Neural cell (in vitro differentiated cells): ENCODE measurements around the gene FAXDC2. TPM values are rescaled to one million over a fixed set of nuclear protein-coding genes. Genes with fewer than 3 reads are reported as not detected.

ENCODE experiments used
- H2AFZ ChIP-seq: fragments of 200-600, 300-800 bp; sonication (generic), shearing (Covaris generic); 2 replicates; pipeline ENCODE4 v1.6.0; 2014; ENCODE audit warnings: low read depth, mild to moderate bottlenecking, antibody characterized with exemption, low read length, moderate library complexity
- H3F3A ChIP-seq: fragments of 200-600 bp; shearing (Covaris generic); 2 replicates; pipeline ENCODE4 v1.6.1; 2016; ENCODE audit warnings: mild to moderate bottlenecking, moderate library complexity, mixed read lengths, antibody characterized with exemption, low read length; ENCODE audit not compliant: insufficient read depth, poor library complexity, severe bottlenecking
- H3K27ac ChIP-seq: fragments of 200-600, 300-800 bp; sonication (generic), shearing (Covaris generic); 2 replicates; pipeline ENCODE4 v1.5.1; 2014; ENCODE audit warnings: mild to moderate bottlenecking, low read length, moderate library complexity
- H3K27me3 ChIP-seq: fragments of 300-800, 200-600 bp; sonication (generic), shearing (Covaris generic); 2 replicates; pipeline ENCODE4 v1.6.0; 2014; ENCODE audit warnings: mild to moderate bottlenecking, low read depth, low read length, moderate library complexity; ENCODE audit not compliant: insufficient read depth
- H3K36me3 ChIP-seq: fragments of 300-800, 200-600 bp; sonication (generic), shearing (Covaris generic); 2 replicates; pipeline ENCODE4 v1.5.1; 2014; ENCODE audit warnings: mild to moderate bottlenecking, antibody characterized with exemption, low read length, moderate library complexity; ENCODE audit not compliant: insufficient read depth
- H3K4me2 ChIP-seq: fragments of 300-800, 200-600 bp; sonication (generic), shearing (Covaris generic); 2 replicates; pipeline ENCODE4 v1.6.0; 2014; ENCODE audit warnings: mild to moderate bottlenecking, low read length
- H3K4me3 ChIP-seq: fragments of 300-800, 200-600 bp; sonication (generic), shearing (Covaris generic); 2 replicates; pipeline ENCODE4 v1.5.1; 2014; ENCODE audit warnings: mild to moderate bottlenecking, low read length, moderate library complexity
- H3K79me2 ChIP-seq: fragments of 200-600 bp; shearing (Covaris generic); replicated peaks from 2 replicates; pipeline ENCODE4 v1.6.0; 2014; ENCODE audit warnings: mild to moderate bottlenecking, low read length, moderate library complexity; ENCODE audit not compliant: insufficient read depth
- H3K9ac ChIP-seq: fragments of 300-800, 200-600 bp; sonication (generic), shearing (Covaris generic); 2 replicates; pipeline ENCODE4 v1.6.1; 2016; ENCODE audit warnings: mild to moderate bottlenecking, low read length, mixed read lengths
- H3K9me2 ChIP-seq: fragments of 200-600 bp; shearing (Covaris generic); 2 replicates; pipeline ENCODE4 v1.6.1; 2016; ENCODE audit warnings: mild to moderate bottlenecking, low read length, mixed read lengths; ENCODE audit not compliant: insufficient read depth
- H3K9me3 ChIP-seq: fragments of 200-600, 300-800 bp; sonication (generic), shearing (Covaris generic); 2 replicates; pipeline ENCODE4 v1.6.1; 2016; ENCODE audit warnings: mild to moderate bottlenecking, mixed run types, low read length, moderate library complexity, mixed read lengths
- H4K20me1 ChIP-seq: fragments of 200-600 bp; shearing (Covaris generic); 2 replicates; pipeline ENCODE4 v1.6.1; 2016; ENCODE audit warnings: mild to moderate bottlenecking, mixed run types; ENCODE audit not compliant: insufficient read depth
- EP300 ChIP-seq: fragments of 450-650 bp; conservative IDR thresholded peaks from 2 replicates; pipeline ENCODE4 v1.6.1; 2014; ENCODE audit warnings: antibody characterized with exemption, mild to moderate bottlenecking, moderate library complexity; ENCODE audit not compliant: poor library complexity, severe bottlenecking
- EZH2 ChIP-seq: fragments of 200-600, 300-800 bp; shearing (Covaris generic), sonication (generic); IDR thresholded peaks from 2 replicates; pipeline ENCODE4 v1.6.1; 2014; ENCODE audit warnings: antibody characterized with exemption, low read length, borderline replicate concordance, mild to moderate bottlenecking; ENCODE audit not compliant: insufficient read depth, poor library complexity, severe bottlenecking
- MXI1 ChIP-seq: fragments of 450-650 bp; conservative IDR thresholded peaks from 2 replicates; pipeline ENCODE4 v1.6.1; 2014; ENCODE audit warnings: antibody characterized with exemption, mild to moderate bottlenecking; ENCODE audit not compliant: poor library complexity, severe bottlenecking
- POLR2AphosphoS5 ChIP-seq: IDR thresholded peaks from 2 replicates; pipeline ENCODE4 v1.6.1; 2012
- RAD21 ChIP-seq: fragments of 450-650 bp; conservative IDR thresholded peaks from 2 replicates; pipeline ENCODE4 v1.6.1; 2014; ENCODE audit warnings: antibody characterized with exemption, mild to moderate bottlenecking, moderate library complexity
- SMC3 ChIP-seq: fragments of 450-650 bp; conservative IDR thresholded peaks from 2 replicates; pipeline ENCODE4 v1.6.1; 2014; ENCODE audit warnings: antibody characterized with exemption, mild to moderate bottlenecking, moderate library complexity; ENCODE audit not compliant: poor library complexity
- TAF1 ChIP-seq: IDR thresholded peaks from 2 replicates; pipeline ENCODE4 v1.6.1; 2012; ENCODE audit warnings: low read depth
- polyA plus RNA-seq: library from polyadenylated mRNA; depleted of rRNA; stranded (reverse); fragments of >200 nt; gene quantifications from 2 replicates; pipeline ENCODE4 v1.2.3, GENCODE V29; 2014
- TF ChIP-seq, protein P1 (sequence below): IDR thresholded peaks from 2 replicates; pipeline ENCODE4 v1.6.1; 2012; ENCODE audit warnings: borderline replicate concordance
- TF ChIP-seq, protein P2 (sequence below): fragments of 450-650 bp; IDR thresholded peaks from 2 replicates; pipeline ENCODE4 v1.5.1; 2014; ENCODE audit warnings: antibody characterized with exemption, mild to moderate bottlenecking, moderate library complexity; ENCODE audit not compliant: poor library complexity, severe bottlenecking

FAXDC2 gene
- polyA plus RNA-seq, 1 donor from 2014 or later, result 0.12 TPM

DNA sequence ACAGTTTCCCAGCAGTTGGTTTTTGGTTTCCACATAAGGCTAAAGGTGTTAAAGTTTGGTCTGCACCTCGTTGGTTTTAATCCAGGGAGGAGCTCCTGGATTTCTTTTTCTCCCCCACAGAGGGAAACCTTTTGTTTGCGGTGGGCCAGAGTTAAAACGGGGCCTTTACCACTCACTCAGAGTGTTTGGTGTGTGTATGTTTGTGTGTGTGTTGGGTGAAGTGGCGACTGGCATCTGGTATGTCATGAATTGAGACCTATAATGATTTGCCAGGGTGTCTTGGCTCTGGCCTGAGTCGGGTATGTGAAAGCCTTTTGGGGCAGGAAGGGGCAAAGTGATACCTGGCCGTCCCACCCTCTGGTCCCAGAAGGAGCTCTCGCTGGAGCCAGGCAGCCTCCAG lies 30.9 kb downstream of the FAXDC2 start:
- no peaks in the 10 kb centered on the region for H3F3A ChIP-seq
- H3K27me3 ChIP-seq, result no peaks in the 10 kb centered on the region
- H3K9ac ChIP-seq, result no peak overlapping the region
- H3K4me2 ChIP-seq, result no peak overlapping the region
- H3K79me2 ChIP-seq, result no peaks in the 10 kb centered on the region
- H3K27ac ChIP-seq, result no peak overlapping the region
- no peak for TF ChIP-seq MXI1
- TF ChIP-seq POLR2AphosphoS5, result no peak
- TF ChIP-seq, protein P1, sequence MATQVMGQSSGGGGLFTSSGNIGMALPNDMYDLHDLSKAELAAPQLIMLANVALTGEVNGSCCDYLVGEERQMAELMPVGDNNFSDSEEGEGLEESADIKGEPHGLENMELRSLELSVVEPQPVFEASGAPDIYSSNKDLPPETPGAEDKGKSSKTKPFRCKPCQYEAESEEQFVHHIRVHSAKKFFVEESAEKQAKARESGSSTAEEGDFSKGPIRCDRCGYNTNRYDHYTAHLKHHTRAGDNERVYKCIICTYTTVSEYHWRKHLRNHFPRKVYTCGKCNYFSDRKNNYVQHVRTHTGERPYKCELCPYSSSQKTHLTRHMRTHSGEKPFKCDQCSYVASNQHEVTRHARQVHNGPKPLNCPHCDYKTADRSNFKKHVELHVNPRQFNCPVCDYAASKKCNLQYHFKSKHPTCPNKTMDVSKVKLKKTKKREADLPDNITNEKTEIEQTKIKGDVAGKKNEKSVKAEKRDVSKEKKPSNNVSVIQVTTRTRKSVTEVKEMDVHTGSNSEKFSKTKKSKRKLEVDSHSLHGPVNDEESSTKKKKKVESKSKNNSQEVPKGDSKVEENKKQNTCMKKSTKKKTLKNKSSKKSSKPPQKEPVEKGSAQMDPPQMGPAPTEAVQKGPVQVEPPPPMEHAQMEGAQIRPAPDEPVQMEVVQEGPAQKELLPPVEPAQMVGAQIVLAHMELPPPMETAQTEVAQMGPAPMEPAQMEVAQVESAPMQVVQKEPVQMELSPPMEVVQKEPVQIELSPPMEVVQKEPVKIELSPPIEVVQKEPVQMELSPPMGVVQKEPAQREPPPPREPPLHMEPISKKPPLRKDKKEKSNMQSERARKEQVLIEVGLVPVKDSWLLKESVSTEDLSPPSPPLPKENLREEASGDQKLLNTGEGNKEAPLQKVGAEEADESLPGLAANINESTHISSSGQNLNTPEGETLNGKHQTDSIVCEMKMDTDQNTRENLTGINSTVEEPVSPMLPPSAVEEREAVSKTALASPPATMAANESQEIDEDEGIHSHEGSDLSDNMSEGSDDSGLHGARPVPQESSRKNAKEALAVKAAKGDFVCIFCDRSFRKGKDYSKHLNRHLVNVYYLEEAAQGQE, result no peak
- no peak for TF ChIP-seq EZH2
- TF ChIP-seq, protein P2, sequence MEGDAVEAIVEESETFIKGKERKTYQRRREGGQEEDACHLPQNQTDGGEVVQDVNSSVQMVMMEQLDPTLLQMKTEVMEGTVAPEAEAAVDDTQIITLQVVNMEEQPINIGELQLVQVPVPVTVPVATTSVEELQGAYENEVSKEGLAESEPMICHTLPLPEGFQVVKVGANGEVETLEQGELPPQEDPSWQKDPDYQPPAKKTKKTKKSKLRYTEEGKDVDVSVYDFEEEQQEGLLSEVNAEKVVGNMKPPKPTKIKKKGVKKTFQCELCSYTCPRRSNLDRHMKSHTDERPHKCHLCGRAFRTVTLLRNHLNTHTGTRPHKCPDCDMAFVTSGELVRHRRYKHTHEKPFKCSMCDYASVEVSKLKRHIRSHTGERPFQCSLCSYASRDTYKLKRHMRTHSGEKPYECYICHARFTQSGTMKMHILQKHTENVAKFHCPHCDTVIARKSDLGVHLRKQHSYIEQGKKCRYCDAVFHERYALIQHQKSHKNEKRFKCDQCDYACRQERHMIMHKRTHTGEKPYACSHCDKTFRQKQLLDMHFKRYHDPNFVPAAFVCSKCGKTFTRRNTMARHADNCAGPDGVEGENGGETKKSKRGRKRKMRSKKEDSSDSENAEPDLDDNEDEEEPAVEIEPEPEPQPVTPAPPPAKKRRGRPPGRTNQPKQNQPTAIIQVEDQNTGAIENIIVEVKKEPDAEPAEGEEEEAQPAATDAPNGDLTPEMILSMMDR, result no peak
- no peak for TF ChIP-seq RAD21
- no peak for TF ChIP-seq SMC3
- no peak for TF ChIP-seq EP300
- no peak for TF ChIP-seq TAF1
- H2AFZ ChIP-seq, result no peak overlapping the region
- no peaks in the 10 kb centered on the region for H4K20me1 ChIP-seq
- H3K36me3 ChIP-seq, result no peaks in the 10 kb centered on the region
- no peaks in the 10 kb centered on the region for H3K9me2 ChIP-seq
- no peak overlapping the region for H3K4me3 ChIP-seq
- H3K9me3 ChIP-seq, result no peaks in the 10 kb centered on the region

DNA sequence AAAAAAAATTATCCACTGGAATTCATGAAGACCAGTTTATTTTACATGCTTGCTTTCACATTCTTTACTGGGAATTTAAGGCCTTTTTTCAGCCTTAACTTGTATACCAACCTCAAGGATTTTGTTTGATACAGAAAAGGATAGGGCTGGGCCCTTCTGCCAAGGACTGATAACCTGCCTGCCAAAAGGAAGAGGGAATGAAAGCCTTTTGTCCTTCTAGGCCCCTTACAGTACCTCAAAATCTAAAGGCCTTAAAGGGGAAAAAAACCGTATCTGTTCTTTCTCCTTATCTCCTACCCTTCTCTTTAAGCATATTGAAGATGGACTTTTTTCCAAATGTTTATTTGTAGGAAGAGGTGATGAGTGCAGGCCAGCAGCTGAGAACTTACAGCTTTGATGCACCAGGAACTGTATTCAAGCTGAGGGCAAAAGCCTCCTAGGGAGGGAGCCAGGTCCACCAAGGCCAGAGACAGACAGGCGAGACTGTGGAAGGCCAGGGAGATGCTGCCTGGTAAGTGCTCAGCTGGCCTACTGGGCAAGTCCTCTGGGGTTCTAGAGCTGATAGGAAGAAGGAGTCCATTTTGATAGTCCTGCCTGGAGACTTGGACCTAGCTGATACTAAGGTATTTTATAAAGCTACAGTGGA lies 31.8 kb downstream of the FAXDC2 start:
- H3K27me3 ChIP-seq, result no peaks in the 10 kb centered on the region
- TF ChIP-seq EZH2, result no peak
- TF ChIP-seq RAD21, result no peak
- TF ChIP-seq, protein P1, result no peak
- TF ChIP-seq MXI1, result no peak
- TF ChIP-seq TAF1, result no peak
- TF ChIP-seq SMC3, result no peak
- no peak for TF ChIP-seq EP300
- TF ChIP-seq POLR2AphosphoS5, result no peak
- TF ChIP-seq, protein P2, result no peak
- H3K4me3 ChIP-seq, result no peak overlapping the region
- no peaks in the 10 kb centered on the region for H3K9me3 ChIP-seq
- no peak overlapping the region for H3K4me2 ChIP-seq
- H2AFZ ChIP-seq, result no peak overlapping the region
- no peak overlapping the region for H3K27ac ChIP-seq
- H3K9me2 ChIP-seq, result no peaks in the 10 kb centered on the region
- H4K20me1 ChIP-seq, result no peaks in the 10 kb centered on the region
- H3K36me3 ChIP-seq, result no peaks in the 10 kb centered on the region
- H3K79me2 ChIP-seq, result no peaks in the 10 kb centered on the region
- H3K9ac ChIP-seq, result no peak overlapping the region
- no peaks in the 10 kb centered on the region for H3F3A ChIP-seq
